Ureter (tissue), 1 donor: ENCODE data around the gene CCNYL1. TPM values are rescaled to one million over a fixed set of nuclear protein-coding genes. Genes with fewer than 3 reads are reported as not detected.

Experiments used
- DNase-seq: peaks from one replicate; pipeline ENCODE4 v3.0.0-alpha.2; 2020; ENCODE audit warnings: low spot score
- total RNA-seq: library from RNA; stranded (reverse); gene quantifications from one replicate; pipeline ENCODE4 v1.2.4, GENCODE V29; 2023
- donor health status: DM: yes; HTN: yes; CAD: no.

The CCNYL1 gene
- total RNA-seq, 1 donor from 2014 or later = 21.1 TPM

- DNase-seq = no peak
These were observed 80.3 kb downstream of the CCNYL1 start for GRCh38 chr2:207791579-207792243.

- DNase-seq = no peak
These were observed 80.9 kb downstream of the CCNYL1 start for GRCh38 chr2:207792244-207792785.

GRCh38 chr2:207796585-207797350 is 85.3 kb downstream of the CCNYL1 start:
- no peak for DNase-seq

GRCh38 chr2:207801259-207801658 is 89.8 kb downstream of the CCNYL1 start:
- DNase-seq = no peak

- DNase-seq = no peak
These were observed 91.2 kb downstream of the CCNYL1 start for GRCh38 chr2:207802650-207803049.

Other genes starting within 250 kb of the CCNYL1 start
- gene CREB1, start 181.7 kb upstream of the CCNYL1 start, total RNA-seq = 92.0 TPM
- gene METTL21A, start 86.2 kb upstream of the CCNYL1 start, total RNA-seq = 12.2 TPM
- 11.6 TPM for gene FZD5, start 58.3 kb downstream of the CCNYL1 start, total RNA-seq